GM12878 (cell line): ENCODE measurements around the gene FILIP1L. TPM values are rescaled to one million over a fixed set of nuclear protein-coding genes. Genes with fewer than 3 reads are reported as not detected.

ENCODE experiments used
- PRDM15 ChIP-seq: fragments of 450-650 bp; formaldehyde crosslinking; IDR thresholded peaks from 2 replicates; pipeline ENCODE4 v1.4.0; 2020; ENCODE audit warnings: mild to moderate bottlenecking, moderate library complexity
- polyA plus RNA-seq, 11 experiments: library from polyadenylated mRNA; depleted of rRNA in 4 of 11; unstranded in 6 of 11; stranded (reverse) in 5 of 11; fragments of >200 nt; fragmentation: Nextera tagmentation in 4 of 11; fragmentation: Illumina TruSeq in 1 of 11; extraction: Ambion mirVana in 4 of 11; extraction: Trizol in 1 of 11; gene quantifications; 1 replicate in 1 of 11; 2 replicates in 10 of 11; pipeline versions ENCODE4 v1.2.1 to v1.2.3, GENCODE V29; 2011 to 2016; ENCODE audit warnings: inconsistent platforms in 2 of 11, missing spikeins in 2 of 11, low read depth in 1 of 11
- total RNA-seq, 4 experiments: library from RNA; depleted of rRNA in 3 of 4; stranded (reverse); fragments of >200 nt in 3 of 4; fragmentation: Illumina TruSeq in 1 of 4; extraction: Trizol in 1 of 4; gene quantifications; 2 replicates each; pipeline versions ENCODE4 v1.2.1 to v1.2.3, GENCODE V29; 2013 to 2021
- TF ChIP-seq, protein P1 (sequence below): fragments of 450-650 bp; IDR thresholded peaks from 2 replicates; pipeline ENCODE4 v1.6.1; 2016; ENCODE audit warnings: mild to moderate bottlenecking, moderate library complexity, borderline replicate concordance

FILIP1L gene
- total and polyA plus RNA-seq, 10 of the 15 experiments (the other 5 are each of a cell fraction or from before 2014, with no cell fraction given) = 0.24 to 6.1 (median 3.5) TPM

DNA sequence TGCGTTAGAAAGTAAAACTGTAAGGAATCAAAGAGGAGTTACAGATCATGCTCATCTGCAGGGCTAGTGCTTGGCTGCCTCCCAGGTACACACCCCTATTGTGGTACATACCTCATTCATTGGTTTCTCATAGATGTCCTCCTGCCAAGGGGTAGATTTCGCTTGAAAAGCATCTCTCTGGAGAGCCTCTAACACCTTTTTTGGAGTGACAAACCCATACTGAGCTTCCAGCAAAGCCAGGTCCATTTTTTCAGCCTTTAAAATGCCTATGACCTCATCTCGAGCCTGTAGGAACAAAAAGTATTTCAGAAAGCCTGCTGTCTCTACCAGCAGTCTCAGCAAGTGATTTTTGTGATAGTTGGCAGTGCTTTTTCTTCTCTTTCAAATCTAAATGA, 184.6 kb downstream of the FILIP1L start (continued):
- no peak for TF ChIP-seq PRDM15
- TF ChIP-seq, protein P1, sequence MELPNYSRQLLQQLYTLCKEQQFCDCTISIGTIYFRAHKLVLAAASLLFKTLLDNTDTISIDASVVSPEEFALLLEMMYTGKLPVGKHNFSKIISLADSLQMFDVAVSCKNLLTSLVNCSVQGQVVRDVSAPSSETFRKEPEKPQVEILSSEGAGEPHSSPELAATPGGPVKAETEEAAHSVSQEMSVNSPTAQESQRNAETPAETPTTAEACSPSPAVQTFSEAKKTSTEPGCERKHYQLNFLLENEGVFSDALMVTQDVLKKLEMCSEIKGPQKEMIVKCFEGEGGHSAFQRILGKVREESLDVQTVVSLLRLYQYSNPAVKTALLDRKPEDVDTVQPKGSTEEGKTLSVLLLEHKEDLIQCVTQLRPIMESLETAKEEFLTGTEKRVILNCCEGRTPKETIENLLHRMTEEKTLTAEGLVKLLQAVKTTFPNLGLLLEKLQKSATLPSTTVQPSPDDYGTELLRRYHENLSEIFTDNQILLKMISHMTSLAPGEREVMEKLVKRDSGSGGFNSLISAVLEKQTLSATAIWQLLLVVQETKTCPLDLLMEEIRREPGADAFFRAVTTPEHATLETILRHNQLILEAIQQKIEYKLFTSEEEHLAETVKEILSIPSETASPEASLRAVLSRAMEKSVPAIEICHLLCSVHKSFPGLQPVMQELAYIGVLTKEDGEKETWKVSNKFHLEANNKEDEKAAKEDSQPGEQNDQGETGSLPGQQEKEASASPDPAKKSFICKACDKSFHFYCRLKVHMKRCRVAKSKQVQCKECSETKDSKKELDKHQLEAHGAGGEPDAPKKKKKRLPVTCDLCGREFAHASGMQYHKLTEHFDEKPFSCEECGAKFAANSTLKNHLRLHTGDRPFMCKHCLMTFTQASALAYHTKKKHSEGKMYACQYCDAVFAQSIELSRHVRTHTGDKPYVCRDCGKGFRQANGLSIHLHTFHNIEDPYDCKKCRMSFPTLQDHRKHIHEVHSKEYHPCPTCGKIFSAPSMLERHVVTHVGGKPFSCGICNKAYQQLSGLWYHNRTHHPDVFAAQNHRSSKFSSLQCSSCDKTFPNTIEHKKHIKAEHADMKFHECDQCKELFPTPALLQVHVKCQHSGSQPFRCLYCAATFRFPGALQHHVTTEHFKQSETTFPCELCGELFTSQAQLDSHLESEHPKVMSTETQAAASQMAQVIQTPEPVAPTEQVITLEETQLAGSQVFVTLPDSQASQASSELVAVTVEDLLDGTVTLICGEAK = no peak
- TF ChIP-seq, all 136 proteins: peak for 0
